Measurements from ENCODE around the gene TPSG1.
"Not testable (repeated sequence)": the region's sequence is repeated elsewhere in the genome, so short reads cannot be mapped to it uniquely, and the experiment has no call there.

Gene TPSG1

GRCh38 chr16:1189455-1189854 lies 35.6 kb downstream of the TPSG1 start:
- H3K79me2 ChIP-seq (ENCODE audit: insufficient read depth, low read length), result no peaks in the 10 kb centered on the region
- ATAC-seq (ENCODE audit: insufficient read depth, low read depth) (no peak), DNase-seq (no peak)
- H3K27me3 ChIP-seq (ENCODE audit: insufficient read depth, low read length, poor library complexity), result no peaks in the 10 kb centered on the region
- H2AFZ ChIP-seq (ENCODE audit: low read depth, low read length), result no peak overlapping the region
- H3K4me2 ChIP-seq (ENCODE audit: insufficient read depth, low read length), result no peak overlapping the region
- no peaks in the 10 kb centered on the region for H3K4me1 ChIP-seq (ENCODE audit: insufficient read depth, low read length)
- H3K9me3 ChIP-seq (ENCODE audit: insufficient read depth, low read length, severe bottlenecking), result no peaks in the 10 kb centered on the region
- no peak for TF ChIP-seq EZH2 (IDR thresholded peaks at IDR 0.05; ENCODE audit: borderline replicate concordance, low read depth, low read length, severe bottlenecking)
- no peak for TF ChIP-seq CTCF (IDR thresholded peaks at IDR 0.05; ENCODE audit: borderline replicate concordance, extremely low read depth, low read length, poor library complexity, severe bottlenecking)
- no peaks in the 10 kb centered on the region for H3K36me3 ChIP-seq (ENCODE audit: insufficient read depth, low read length)
- peaks cover 6% of the 10 kb centered on the region for H4K20me1 ChIP-seq (ENCODE audit: insufficient read depth, low read length)
- no peak overlapping the region for H3K4me3 ChIP-seq (ENCODE audit: low read depth in 1 of 2, low read length in 2 of 2)
- no peak overlapping the region for H3K9ac ChIP-seq (ENCODE audit: low read depth, low read length)
- H3K27ac ChIP-seq (ENCODE audit: low read length), result no peak overlapping the region

- TF ChIP-seq EZH2 (IDR thresholded peaks at IDR 0.05; ENCODE audit: borderline replicate concordance, low read depth, low read length, severe bottlenecking), result no peak
- no peak for TF ChIP-seq CTCF (IDR thresholded peaks at IDR 0.05; ENCODE audit: borderline replicate concordance, extremely low read depth, low read length, poor library complexity, severe bottlenecking)
- H3K4me2 ChIP-seq (ENCODE audit: insufficient read depth, low read length), result no peak overlapping the region
- H3K27me3 ChIP-seq (ENCODE audit: insufficient read depth, low read length, poor library complexity), result no peaks in the 10 kb centered on the region
- H3K36me3 ChIP-seq (ENCODE audit: insufficient read depth, low read length), result no peaks in the 10 kb centered on the region
- H4K20me1 ChIP-seq (ENCODE audit: insufficient read depth, low read length), result peaks cover 5% of the 10 kb centered on the region
- H3K4me1 ChIP-seq (ENCODE audit: insufficient read depth, low read length), result no peaks in the 10 kb centered on the region
- H3K4me3 ChIP-seq (ENCODE audit: low read depth in 1 of 2, low read length in 2 of 2), result no peak overlapping the region
- no peak overlapping the region for H3K9ac ChIP-seq (ENCODE audit: low read depth, low read length)
- no peak overlapping the region for H2AFZ ChIP-seq (ENCODE audit: low read depth, low read length)
- H3K79me2 ChIP-seq (ENCODE audit: insufficient read depth, low read length), result no peaks in the 10 kb centered on the region
- H3K27ac ChIP-seq (ENCODE audit: low read length), result no peak overlapping the region
- H3K9me3 ChIP-seq (ENCODE audit: insufficient read depth, low read length, severe bottlenecking), result no peaks in the 10 kb centered on the region
- DNase-seq (peak; percentile 54), ATAC-seq (ENCODE audit: insufficient read depth, low read depth) (peak; percentile 91)
Measured at GRCh38 chr16:1188432-1189189, 36.5 kb downstream of the TPSG1 start.

- not testable (repeated sequence) for H3K9ac ChIP-seq (ENCODE audit: low read depth, low read length); H3K79me2 ChIP-seq (ENCODE audit: insufficient read depth, low read length); ATAC-seq (ENCODE audit: insufficient read depth, low read depth); H3K4me1 ChIP-seq (ENCODE audit: insufficient read depth, low read length); H3K4me3 ChIP-seq (ENCODE audit: low read depth in 1 of 2, low read length in 2 of 2); H3K27ac ChIP-seq (ENCODE audit: low read length); H3K9me3 ChIP-seq (ENCODE audit: insufficient read depth, low read length, severe bottlenecking); DNase-seq; H3K4me2 ChIP-seq (ENCODE audit: insufficient read depth, low read length); H2AFZ ChIP-seq (ENCODE audit: low read depth, low read length); H4K20me1 ChIP-seq (ENCODE audit: insufficient read depth, low read length); H3K36me3 ChIP-seq (ENCODE audit: insufficient read depth, low read length); H3K27me3 ChIP-seq (ENCODE audit: insufficient read depth, low read length, poor library complexity)
Measured at GRCh38 chr16:1185460-1186207, 39.4 kb downstream of the TPSG1 start.

GRCh38 chr16:1184980-1185379 lies 40.1 kb downstream of the TPSG1 start:
- peaks cover 5% of the 10 kb centered on the region for H4K20me1 ChIP-seq (ENCODE audit: insufficient read depth, low read length)
- no peak for TF ChIP-seq EZH2 (IDR thresholded peaks at IDR 0.05; ENCODE audit: borderline replicate concordance, low read depth, low read length, severe bottlenecking)
- TF ChIP-seq CTCF (IDR thresholded peaks at IDR 0.05; ENCODE audit: borderline replicate concordance, extremely low read depth, low read length, poor library complexity, severe bottlenecking), result no peak
- H3K9ac ChIP-seq (ENCODE audit: low read depth, low read length), result no peak overlapping the region
- H3K4me3 ChIP-seq (ENCODE audit: low read depth in 1 of 2, low read length in 2 of 2), result no peak overlapping the region
- H3K79me2 ChIP-seq (ENCODE audit: insufficient read depth, low read length), result no peaks in the 10 kb centered on the region
- DNase-seq (no peak), ATAC-seq (ENCODE audit: insufficient read depth, low read depth) (no peak)
- H3K27me3 ChIP-seq (ENCODE audit: insufficient read depth, low read length, poor library complexity), result no peaks in the 10 kb centered on the region
- H3K4me2 ChIP-seq (ENCODE audit: insufficient read depth, low read length), result no peak overlapping the region
- H3K27ac ChIP-seq (ENCODE audit: low read length), result no peak overlapping the region
- no peaks in the 10 kb centered on the region for H3K36me3 ChIP-seq (ENCODE audit: insufficient read depth, low read length)
- no peaks in the 10 kb centered on the region for H3K4me1 ChIP-seq (ENCODE audit: insufficient read depth, low read length)
- H2AFZ ChIP-seq (ENCODE audit: low read depth, low read length), result no peak overlapping the region
- no peaks in the 10 kb centered on the region for H3K9me3 ChIP-seq (ENCODE audit: insufficient read depth, low read length, severe bottlenecking)
